PC-9 (cell line): ENCODE measurements around the gene CCNL2.

Experiments
- CTCF ChIP-seq: fragments of 200-600 bp; sonication (generic); conservative IDR thresholded peaks from 2 replicates; pipeline ENCODE4 v1.6.1; 2017; ENCODE audit warnings: mixed run types, antibody characterized with exemption, mild to moderate bottlenecking, moderate library complexity
- EZH2 ChIP-seq: fragments of 200-600 bp; sonication (generic); IDR thresholded peaks from 2 replicates; pipeline ENCODE4 v1.8.0; 2017; ENCODE audit warnings: antibody characterized with exemption, low read depth

GRCh38 chr1:1426496-1427105, 27.5 kb upstream of the CCNL2 start:
- TF ChIP-seq CTCF = no peak
- TF ChIP-seq EZH2 = no peak
